ENCODE measurements around the gene C4BPB.
"Not testable (repeated sequence)": the region's sequence is repeated elsewhere in the genome, so short reads cannot be mapped to it uniquely, and the experiment has no call there.

Gene C4BPB, protein sequence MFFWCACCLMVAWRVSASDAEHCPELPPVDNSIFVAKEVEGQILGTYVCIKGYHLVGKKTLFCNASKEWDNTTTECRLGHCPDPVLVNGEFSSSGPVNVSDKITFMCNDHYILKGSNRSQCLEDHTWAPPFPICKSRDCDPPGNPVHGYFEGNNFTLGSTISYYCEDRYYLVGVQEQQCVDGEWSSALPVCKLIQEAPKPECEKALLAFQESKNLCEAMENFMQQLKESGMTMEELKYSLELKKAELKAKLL

DNA sequence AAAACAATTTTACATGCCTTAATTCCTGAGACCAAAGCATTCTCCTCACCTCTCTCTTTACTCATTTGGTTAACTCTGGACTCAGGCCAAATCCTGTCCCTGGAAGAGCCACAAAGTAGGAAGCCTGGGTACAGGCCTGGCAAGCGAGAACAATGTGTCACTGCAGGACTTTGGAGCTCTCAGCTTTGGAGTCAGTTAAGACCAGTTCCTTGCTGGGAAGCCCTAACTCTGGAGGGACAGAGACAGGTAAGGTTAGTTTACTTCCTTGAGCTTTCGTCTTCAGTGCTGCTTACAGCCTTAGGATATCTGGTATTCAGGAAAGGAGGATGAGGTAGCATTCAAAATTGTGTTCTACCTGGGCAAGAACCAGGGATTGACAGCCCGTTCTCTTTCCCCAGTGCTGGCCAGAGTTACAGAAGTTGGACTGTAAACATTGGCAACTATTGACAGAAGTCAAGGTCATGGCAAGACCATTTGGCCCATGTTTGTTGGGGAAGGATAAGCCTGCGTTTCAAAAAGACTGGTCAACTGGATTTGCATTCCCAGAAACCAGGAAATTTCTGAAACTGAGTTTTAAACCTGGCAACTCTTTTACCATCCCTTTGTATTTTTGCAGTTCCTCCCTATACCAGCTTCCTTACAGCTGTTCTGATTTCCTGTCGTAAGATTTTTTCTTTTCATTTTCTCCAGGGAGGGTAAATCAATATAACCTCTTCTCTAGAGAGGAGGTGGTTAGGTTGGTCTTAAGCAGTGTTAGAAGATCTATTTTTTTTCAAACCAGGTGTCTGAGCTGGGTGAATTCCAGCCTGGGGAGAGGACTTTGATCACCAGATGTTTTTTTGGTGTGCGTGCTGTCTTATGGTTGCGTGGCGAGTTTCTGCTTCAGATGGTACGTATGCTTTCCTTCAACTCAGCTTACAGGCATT is at the start of gene C4BPB:
Gene C4BPB, plus strand, starts transcription at position 160 of the 926 bp plus-strand sequence. Its CDS starts 672 bp downstream, at position 832.
- no peak for DNase-seq (ENCODE audit: low read depth in 2 of 2)

DNA sequence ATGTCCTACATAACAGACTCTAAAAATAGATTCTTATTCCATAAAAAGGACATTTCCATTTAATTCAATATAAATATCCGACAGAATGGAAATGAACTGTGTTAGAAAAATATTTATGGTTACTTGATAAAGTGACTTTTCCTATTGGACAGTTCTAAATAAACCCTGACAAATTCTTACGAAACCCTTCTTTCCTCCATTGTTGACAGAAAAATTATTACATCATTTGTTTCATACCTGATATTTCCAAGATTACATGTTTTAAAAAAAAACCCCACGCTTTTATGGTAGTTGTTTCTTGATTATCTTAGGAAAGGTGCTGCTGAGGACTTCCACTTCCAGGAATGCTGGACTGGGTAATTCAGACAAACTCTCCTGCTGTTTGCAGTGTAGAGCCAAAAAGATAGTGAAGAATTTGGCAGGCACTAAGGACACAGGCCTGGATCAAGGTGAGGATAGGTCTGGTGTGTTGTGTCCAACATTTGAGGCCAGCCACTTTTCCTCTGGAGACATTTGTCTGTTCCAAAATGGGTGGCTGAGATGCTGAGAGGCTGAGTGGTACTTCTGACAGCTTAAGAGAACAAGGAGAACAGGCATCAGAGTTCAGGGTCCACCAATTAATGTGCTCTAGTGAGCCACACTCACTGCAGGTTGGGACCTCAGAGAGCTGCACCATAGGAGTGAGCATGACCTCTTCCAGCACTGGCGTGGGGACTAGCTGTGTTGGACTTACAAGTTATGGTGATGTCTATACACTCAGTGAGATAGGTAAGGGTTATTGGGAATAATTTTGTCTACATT is 49.1 kb upstream of the C4BPB start:
- no peak for DNase-seq (ENCODE audit: low read depth in 2 of 2)

DNA sequence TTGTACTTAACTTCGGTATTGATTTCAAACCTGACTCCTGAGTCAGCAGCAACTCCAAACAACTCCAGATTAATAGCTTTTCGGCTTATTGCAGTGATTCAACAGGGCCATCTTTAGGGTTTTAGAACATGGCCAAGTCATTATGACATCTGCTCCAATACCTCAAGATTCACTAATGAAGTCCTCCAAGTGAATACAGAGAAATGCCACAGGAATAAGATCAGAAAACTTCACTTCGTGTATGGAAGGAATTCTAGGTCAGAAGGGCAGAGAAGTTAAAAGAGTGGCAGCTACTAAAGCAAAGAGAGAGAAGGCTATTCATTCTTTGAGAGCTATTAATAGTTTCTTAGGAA is 48.5 kb upstream of the C4BPB start:
- DNase-seq (ENCODE audit: low read depth in 2 of 2) = no peak

DNA sequence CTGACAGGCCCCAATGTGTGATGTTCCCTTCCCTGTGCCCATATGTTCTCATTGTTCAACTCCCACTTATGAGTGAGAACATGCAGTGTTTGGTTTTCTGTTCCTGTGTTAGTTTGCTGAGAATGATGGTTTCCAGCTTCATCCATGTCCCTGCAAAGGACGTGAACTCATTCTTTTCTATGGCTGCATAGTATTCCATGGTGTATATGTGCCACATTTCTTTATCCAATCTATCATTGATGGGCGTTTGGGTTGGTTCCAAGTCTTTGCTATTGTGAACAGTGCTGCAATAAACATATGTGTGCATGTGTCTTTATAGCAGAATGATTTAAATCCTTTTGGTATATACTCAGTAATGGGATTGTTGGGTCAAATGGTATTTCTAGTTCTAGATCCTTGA is 47.3 kb upstream of the C4BPB start:
- DNase-seq (ENCODE audit: low read depth in 2 of 2) = not testable (repeated sequence)

DNA sequence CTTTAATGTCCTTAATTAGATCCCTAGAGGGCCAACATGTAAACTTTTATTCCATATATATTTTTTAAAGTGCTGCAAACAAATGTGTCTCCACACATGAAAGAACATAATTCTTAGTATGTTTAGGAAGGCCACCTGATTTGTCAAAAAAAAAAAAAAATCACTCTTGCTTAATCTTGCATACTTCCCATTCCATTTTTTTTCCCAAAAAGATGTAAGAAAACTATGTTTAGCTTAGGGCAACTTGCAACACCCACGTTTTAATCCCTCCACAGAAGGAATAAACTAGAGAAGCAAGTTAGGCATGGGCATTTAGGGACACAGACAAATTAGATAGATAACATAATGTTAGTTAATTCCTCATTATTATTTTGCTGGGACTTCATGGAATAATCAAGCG is 43.2 kb upstream of the C4BPB start:
- no peak for DNase-seq (ENCODE audit: low read depth in 2 of 2)

DNA sequence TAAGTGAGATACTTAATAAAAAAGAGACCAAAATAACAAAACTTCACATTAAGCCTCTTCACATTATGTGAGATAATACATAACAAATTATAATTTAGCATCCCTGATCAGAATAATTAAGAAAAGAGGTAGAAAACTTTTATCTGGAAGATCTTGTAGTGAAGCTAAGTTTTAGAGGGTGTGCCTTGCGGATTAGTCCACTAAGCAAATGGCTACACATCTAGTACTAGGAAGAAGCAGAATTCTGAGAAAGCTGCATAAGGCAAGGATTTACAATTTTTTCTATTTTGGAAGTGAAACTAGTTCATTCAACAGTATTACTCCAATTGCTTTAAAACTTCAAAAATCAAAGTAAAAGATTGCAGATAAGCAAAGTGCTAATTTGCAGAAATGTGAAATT is 41.2 kb upstream of the C4BPB start:
- DNase-seq (ENCODE audit: low read depth in 2 of 2) = no peak

DNA sequence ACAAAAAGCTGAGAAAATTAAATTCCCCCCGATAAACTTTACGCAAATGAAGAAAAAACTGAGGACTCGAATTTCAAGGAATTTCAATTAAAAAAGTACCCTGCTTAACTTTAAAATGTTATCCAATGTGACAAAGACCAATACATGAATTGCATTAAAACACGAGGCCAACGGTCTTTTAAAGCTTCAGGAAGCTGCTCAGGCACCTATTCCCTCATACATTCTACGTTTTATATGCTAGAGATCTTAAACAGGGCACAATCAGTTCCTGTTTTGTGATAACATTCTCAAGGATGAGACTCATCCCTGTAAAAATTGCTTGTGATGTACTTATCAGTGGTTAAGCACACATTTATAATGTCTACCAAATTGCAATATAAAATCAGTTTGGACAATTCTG is 40.6 kb upstream of the C4BPB start:
- no peak for DNase-seq (ENCODE audit: low read depth in 2 of 2)

DNA sequence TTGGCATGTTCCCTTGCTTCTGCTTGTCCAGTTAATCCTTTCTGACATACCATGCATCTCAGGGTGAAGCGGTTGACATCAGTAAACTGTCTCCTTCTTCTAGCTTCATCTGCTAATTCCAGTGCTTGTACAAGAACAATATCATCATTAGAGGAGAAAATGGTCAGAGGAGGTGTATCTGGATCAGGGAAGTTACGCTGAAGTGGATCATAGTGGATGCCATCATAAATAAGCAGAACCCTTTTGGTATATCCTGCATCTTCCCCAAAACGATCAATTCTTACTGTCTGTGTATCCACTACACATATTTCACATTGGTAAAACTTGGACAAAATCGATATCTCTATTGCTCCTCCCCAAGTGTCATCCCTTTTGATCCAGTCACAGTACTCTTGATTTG is 39.6 kb upstream of the C4BPB start:
- DNase-seq (ENCODE audit: low read depth in 2 of 2) = no peak

DNA sequence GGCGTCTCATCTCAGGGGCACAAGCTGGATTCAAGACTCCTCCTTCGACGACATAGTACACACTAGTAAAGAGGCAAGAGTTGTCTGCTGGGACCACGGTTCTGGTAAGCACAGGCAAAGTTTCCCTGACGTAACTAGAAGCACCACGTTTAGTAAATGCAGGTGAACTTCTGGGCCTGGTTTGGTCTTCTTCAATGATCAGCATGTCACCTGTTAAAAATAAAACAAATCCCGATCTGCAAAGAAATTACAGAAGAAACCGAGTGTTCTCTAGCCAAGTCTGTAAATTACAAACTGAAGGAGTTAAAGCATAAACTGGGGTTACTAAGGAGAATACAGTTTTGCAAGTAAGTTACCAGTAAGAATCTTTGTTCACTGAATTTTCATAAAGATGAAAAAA is 39.1 kb upstream of the C4BPB start:
- no peak for DNase-seq (ENCODE audit: low read depth in 2 of 2)

DNA sequence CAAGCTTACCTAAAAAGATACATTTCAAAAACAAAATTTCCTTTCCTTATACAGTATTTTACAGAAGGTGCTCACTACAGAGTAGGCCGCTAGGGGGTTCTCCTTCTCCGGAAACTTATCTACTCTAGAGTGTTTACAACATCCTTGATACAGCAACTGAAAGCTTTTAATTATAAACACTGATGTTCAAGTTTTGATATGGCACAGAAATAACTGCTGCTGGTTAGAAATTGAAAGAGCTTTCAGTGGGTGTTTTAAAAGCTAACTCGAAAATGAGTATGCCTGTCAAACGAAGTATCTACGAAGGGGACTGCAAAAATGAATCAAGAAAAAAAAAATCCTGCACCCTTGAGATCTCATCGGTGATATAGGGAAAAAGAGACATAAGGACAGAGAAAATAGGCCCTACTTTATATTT is 38.7 kb upstream of the C4BPB start:
- DNase-seq (ENCODE audit: low read depth in 2 of 2) = peak in 1 of 2 experiments; percentile 30

DNA sequence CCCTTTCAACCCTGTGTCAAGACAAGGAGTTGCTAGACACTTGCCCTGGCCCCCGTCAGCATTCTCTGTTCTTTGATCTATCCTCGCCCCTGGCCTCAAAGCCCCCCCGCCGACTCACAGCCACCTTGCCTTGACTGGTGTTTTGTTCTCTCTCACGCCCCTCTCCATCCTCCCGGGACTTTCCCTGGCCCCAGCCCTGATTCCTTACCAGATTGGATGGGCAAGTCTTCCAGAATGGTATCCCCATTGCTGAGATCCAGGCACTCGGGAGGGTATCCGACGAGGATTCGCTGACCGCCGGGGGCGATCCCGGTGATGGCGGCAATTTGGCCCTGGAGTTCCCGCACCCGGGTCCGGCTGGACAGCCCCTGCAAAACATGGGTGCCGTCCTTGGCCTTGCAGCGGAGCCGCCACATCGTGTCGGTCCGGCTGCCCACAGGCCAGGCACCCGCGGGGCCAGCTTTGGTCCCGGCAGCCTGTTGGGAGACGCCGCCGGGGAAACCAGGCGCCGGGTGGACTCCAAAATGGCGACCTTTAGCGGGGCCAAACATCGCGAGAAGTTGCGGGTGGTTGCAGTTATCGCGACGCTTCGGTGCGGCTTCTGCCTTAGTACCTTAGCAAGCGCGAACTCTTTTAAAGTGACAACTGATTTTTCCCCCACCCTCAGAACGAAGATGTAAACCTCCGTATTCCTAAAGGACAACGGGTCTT is 38.0 kb upstream of the C4BPB start:
- peak; percentile 77 to 88 for DNase-seq (ENCODE audit: low read depth in 2 of 2)

DNA sequence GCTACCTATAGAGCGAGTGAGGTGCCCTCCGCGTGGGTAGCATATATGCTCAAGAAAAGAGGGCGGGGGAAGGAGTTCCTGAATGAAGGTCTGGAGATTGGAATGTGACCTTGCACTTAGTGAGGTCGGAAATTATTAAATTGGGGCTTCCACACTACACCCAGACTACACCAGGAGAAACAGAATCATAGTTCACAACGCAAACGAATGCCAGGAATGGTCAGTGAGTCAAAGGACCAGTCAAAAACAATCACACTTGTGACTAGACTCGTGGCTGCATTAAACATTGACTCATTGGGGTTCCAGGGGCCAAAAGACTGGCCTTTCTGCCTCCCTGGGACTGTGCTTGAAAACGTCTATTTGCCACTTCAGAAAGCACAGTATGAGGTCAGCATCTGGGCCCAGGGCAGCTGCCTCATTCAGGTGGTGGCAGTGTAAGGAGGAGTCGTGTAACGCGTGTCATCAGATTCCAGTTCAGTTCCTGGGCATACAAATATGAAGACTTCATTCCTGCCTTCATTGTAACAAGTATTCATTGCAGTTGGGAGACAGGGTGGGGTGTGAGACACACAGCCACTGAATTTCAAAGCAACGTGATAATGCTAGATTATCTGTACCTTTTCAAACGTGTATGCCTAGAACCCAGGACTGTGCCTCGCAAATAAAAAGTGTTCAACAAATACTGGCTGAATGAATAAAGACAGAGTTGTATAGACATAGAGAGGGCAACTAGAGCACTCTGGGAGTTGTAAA is 37.3 kb upstream of the C4BPB start, which contains the start of gene YOD1:
Gene YOD1, minus strand, starts transcription at position 18 of the 753 bp plus-strand sequence. CDS start 178 bp downstream, outside the sequence.
- no peak for DNase-seq (ENCODE audit: low read depth in 2 of 2)

DNA sequence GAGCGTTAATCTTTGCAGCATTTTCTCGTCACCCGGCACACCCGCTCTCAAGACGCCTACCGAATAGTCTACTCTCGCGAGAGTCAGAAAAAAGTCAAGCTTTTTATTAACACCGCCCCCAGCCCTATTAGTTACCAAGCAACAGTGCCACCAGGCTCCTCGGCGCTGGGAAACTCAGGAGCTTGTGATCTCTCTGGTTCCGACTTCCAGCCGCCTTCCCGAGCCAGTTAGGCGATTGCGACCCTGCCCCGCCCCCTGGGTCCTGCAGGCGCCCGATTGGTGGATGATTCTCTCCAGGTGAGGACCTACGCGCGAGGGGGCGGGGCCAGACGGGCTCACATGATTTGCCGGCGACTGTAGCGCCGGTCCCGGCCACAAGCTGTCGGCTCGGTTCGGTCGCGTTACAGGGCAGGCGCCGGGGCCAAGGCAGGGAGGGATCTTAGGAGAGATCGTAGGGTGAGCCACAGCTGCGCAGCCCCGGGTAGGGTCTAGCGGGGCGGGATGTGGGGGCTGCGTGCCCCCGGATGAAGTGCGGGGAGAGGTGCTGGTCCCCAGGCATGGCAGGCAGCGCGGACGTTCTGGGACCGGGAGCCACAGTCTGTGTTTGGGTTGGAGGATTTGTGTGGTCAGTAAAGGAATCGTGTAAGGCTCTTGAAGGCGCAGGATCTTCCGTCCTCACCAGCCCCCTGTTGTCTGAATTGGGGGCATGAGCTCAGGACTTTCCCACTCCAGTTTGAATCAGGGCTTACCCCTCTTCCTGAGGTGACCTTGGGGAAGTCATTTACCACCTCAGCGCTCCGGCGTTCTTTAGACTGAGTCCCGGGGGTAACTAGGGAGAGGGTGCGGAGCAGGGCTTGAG is 35.5 kb upstream of the C4BPB start, which contains the start of gene PFKFB2:
Gene PFKFB2, plus strand, starts transcription at position 365 of the 859 bp plus-strand sequence. CDS start 1,443 bp downstream, outside the sequence.
- peak; percentile 84 to 96 for DNase-seq (ENCODE audit: low read depth in 2 of 2)

DNA sequence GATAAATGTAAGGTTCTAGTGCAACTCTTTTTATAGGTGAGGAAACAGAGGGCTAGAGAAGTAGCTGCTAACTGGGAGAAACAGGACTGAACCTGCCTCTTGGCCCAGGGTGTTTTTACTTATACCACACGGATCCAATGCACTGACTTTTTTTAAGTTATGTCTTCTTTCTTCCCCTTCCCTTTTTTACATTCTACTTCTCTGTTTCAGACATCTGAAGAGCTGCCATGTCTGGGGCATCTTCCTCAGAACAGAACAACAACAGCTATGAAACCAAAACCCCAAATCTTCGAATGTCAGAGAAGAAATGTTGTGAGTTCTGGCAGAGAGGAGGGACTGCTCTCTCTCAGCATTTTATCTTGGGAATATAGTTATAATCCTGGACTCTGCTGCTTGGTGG is 34.2 kb upstream of the C4BPB start:
- DNase-seq (ENCODE audit: low read depth in 2 of 2) = no peak

DNA sequence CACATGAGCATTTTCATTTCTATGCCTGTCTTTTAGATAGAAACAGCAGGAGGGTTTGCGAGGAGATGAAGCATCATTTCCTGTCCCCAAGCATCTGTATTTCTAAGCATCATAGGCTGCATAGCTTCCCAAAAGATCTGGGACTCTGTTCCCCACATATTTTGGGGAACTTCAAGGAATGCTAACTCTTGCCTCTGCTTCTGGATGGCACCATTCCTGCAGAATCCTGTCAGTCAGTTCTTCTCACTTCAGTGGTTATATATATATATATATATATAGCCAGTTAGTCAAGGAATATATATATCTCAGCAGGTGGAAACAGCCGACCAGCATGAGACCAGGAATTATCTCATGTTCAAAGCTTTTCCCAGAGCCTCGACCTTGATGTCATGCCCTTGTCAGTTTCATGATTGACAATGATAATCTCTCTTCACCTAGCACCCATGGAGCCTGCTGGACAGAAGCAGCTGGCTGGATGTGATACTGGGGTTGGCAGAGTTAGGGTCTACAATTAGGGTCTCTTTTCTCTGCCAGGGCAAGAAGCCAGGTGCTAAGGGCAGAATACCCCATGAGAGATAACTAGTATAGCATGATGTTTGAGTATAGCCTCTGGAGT is 33.2 kb upstream of the C4BPB start:
- no peak for DNase-seq (ENCODE audit: low read depth in 2 of 2)

DNA sequence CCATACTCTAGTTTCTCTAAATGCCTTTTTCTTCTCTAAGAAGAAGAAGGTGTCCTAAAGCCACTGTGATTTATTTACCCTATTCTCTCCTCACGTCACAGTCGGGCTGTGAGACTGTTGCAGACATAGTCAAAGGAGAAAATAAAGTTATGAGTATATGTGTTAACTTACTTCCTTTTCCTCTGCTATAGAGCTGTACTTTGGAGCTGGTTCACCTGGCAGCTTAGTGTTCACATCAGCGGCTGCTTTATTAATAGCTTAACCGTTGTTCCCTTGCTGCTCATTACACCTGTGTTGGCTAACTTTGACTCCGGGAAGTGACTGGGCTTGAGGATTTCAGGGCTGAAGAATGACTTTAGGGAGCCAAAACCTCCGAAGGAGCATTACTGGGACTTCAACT is 32.0 kb upstream of the C4BPB start:
- DNase-seq (ENCODE audit: low read depth in 2 of 2) = no peak

DNA sequence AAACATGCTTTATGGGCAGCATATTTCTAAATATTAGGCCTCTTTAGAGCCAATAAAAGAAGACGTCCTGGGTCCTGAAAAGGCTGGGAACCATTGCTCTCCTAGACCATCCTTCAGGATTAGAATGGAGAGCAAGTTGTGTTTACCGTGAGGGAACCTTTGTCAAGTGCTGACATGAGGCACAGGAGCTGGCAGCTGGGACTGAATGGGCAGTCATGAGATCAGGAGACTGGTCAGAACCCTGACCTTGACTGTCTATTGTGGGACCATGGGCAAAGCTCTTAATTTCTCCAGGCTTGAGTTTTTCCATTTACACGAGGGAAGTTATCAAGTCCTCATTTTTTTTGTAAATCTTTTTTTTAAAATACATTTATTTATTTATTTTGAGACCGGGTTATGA is 30.4 kb upstream of the C4BPB start:
- no peak for DNase-seq (ENCODE audit: low read depth in 2 of 2)

DNA sequence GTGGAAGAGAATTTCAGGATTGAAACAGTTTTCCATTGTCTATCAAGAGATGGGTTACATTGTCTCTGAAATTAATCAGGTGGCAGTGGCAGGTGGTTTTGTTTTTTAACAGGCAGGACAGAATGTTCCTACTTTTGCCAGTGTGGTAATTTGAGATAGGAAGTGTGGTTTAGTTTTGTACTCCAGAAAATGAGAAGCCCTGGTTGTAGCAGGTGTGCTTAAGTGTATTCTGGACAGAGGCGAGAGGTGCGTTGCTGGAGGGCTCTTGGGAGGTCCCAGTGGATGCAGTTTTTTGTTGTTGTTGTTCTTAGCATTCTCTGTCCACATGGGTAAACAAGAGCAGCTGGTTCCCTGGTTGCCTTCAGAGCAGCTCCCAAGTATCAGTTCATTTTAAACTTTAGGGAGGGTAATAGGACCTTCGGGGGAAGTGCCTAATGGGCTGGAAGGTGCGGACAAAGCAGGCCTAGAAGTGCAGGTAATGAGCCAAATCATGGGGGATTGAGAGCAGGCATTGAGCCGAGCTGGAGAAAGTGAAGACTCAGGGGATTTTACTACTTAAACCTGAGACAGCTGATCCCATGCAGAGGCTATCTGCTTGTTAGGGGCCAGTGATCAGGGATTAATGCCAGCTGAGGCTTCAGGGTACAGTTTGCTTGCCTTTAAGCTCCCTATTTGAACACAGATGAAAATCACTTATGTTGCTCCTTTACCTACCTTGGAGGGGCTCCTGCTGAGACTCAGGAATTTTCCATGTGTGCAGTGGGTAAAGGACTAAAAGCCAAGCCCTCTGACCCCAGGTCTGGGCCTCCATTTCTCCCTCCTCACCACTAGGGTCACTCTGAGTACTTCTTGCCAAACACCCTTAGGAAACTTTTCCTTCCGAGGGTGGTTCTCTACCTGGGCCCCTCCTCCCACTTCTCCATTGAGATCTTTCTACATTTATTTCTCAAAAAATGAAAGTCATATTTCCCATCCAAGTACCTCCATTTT is 29.5 kb upstream of the C4BPB start:
- DNase-seq (ENCODE audit: low read depth in 2 of 2) = no peak
